DND-41 (cell line): ENCODE results near the gene NBEA.

Experiments used
- EZH2 ChIP-seq: IDR thresholded peaks from 3 replicates; pipeline ENCODE4 v1.6.1; 2012; ENCODE audit warnings: borderline replicate concordance, low read depth, mild to moderate bottlenecking, moderate library complexity, low read length, inconsistent platforms; ENCODE audit not compliant: severe bottlenecking
- TF ChIP-seq, protein P1 (sequence below): IDR thresholded peaks from 2 replicates; pipeline ENCODE4 v1.5.1; 2012; ENCODE audit warnings: borderline replicate concordance, low read length, moderate library complexity, mild to moderate bottlenecking; ENCODE audit not compliant: poor library complexity, severe bottlenecking; ENCODE audit errors: extremely low read depth

DNA sequence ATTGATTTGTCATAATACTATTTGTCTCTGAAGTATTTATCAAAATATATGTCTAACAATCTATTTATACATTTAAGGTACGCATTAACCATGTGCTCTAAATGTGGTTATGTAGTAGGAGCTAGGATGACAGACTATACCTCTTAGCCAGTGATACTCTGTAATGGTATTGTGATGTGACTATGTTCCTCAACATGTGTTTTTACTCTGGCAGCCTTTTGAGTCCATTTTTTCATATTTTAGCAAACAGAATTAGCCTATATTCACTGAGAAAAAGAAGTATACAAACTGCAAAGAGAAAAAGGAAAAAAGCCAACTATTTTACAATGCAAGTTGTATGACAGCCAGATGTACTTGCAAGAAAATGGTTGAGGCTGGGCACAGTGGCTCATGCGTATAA, 507.8 kb downstream of the NBEA start:
- TF ChIP-seq, protein P1, sequence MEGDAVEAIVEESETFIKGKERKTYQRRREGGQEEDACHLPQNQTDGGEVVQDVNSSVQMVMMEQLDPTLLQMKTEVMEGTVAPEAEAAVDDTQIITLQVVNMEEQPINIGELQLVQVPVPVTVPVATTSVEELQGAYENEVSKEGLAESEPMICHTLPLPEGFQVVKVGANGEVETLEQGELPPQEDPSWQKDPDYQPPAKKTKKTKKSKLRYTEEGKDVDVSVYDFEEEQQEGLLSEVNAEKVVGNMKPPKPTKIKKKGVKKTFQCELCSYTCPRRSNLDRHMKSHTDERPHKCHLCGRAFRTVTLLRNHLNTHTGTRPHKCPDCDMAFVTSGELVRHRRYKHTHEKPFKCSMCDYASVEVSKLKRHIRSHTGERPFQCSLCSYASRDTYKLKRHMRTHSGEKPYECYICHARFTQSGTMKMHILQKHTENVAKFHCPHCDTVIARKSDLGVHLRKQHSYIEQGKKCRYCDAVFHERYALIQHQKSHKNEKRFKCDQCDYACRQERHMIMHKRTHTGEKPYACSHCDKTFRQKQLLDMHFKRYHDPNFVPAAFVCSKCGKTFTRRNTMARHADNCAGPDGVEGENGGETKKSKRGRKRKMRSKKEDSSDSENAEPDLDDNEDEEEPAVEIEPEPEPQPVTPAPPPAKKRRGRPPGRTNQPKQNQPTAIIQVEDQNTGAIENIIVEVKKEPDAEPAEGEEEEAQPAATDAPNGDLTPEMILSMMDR = no peak
- TF ChIP-seq EZH2 = no peak
